ENCODE results near the gene USP34. TPM values are rescaled to one million over a fixed set of nuclear protein-coding genes. Genes with fewer than 3 reads are reported as not detected.
A peak's percentile ranks its signal among the peaks of the same experiment; 100 is the strongest.

The USP34 gene
- total and polyA plus RNA-seq, 2 experiments from 2014 or later: 81.8 to 157 TPM

DNA sequence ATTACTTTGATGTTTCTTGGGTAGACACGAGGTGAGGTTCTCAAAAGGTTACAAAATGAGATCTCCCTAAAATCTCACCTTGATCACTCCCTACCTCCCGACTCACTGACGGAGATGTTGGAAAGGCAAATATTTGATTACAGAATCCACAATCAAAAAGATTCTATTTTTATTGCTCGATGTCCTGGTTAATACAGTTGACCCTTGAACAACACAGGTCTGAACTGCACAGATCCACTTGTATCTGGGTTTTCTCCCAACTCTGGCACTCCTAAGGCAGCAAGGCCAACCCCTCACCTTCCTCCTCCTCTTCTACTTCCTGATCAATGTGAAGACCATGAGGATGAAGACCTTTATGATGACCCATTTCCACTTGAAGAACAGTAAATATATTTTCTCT, 183.6 kb downstream of the USP34 start:
- Mint-ChIP-seq H3K27ac (peak overlapping the region; percentile 22; the same call in 1 of the 2 replicates), H3K36me3 (ENCODE audit: low read depth) (peaks cover 17% of the 10 kb centered on the region; the same call in 1 of the 3 replicates), H3K4me1 (no peaks in the 10 kb centered on the region), H3K9me3 (no peaks in the 10 kb centered on the region), H3K27me3 (ENCODE audit: insufficient read depth, low read depth, poor library complexity) (peaks cover 2% of the 10 kb centered on the region), H3K4me3 (no peak overlapping the region)
- H2AFZ ChIP-seq: no peak overlapping the region
- H3K36me3 ChIP-seq (ENCODE audit: insufficient read depth): peaks cover 11% of the 10 kb centered on the region; the same call in 1 of the 2 replicates
- no peaks in the 10 kb centered on the region for H3K9me2 ChIP-seq (ENCODE audit: insufficient read depth)
- TF ChIP-seq, protein P1, sequence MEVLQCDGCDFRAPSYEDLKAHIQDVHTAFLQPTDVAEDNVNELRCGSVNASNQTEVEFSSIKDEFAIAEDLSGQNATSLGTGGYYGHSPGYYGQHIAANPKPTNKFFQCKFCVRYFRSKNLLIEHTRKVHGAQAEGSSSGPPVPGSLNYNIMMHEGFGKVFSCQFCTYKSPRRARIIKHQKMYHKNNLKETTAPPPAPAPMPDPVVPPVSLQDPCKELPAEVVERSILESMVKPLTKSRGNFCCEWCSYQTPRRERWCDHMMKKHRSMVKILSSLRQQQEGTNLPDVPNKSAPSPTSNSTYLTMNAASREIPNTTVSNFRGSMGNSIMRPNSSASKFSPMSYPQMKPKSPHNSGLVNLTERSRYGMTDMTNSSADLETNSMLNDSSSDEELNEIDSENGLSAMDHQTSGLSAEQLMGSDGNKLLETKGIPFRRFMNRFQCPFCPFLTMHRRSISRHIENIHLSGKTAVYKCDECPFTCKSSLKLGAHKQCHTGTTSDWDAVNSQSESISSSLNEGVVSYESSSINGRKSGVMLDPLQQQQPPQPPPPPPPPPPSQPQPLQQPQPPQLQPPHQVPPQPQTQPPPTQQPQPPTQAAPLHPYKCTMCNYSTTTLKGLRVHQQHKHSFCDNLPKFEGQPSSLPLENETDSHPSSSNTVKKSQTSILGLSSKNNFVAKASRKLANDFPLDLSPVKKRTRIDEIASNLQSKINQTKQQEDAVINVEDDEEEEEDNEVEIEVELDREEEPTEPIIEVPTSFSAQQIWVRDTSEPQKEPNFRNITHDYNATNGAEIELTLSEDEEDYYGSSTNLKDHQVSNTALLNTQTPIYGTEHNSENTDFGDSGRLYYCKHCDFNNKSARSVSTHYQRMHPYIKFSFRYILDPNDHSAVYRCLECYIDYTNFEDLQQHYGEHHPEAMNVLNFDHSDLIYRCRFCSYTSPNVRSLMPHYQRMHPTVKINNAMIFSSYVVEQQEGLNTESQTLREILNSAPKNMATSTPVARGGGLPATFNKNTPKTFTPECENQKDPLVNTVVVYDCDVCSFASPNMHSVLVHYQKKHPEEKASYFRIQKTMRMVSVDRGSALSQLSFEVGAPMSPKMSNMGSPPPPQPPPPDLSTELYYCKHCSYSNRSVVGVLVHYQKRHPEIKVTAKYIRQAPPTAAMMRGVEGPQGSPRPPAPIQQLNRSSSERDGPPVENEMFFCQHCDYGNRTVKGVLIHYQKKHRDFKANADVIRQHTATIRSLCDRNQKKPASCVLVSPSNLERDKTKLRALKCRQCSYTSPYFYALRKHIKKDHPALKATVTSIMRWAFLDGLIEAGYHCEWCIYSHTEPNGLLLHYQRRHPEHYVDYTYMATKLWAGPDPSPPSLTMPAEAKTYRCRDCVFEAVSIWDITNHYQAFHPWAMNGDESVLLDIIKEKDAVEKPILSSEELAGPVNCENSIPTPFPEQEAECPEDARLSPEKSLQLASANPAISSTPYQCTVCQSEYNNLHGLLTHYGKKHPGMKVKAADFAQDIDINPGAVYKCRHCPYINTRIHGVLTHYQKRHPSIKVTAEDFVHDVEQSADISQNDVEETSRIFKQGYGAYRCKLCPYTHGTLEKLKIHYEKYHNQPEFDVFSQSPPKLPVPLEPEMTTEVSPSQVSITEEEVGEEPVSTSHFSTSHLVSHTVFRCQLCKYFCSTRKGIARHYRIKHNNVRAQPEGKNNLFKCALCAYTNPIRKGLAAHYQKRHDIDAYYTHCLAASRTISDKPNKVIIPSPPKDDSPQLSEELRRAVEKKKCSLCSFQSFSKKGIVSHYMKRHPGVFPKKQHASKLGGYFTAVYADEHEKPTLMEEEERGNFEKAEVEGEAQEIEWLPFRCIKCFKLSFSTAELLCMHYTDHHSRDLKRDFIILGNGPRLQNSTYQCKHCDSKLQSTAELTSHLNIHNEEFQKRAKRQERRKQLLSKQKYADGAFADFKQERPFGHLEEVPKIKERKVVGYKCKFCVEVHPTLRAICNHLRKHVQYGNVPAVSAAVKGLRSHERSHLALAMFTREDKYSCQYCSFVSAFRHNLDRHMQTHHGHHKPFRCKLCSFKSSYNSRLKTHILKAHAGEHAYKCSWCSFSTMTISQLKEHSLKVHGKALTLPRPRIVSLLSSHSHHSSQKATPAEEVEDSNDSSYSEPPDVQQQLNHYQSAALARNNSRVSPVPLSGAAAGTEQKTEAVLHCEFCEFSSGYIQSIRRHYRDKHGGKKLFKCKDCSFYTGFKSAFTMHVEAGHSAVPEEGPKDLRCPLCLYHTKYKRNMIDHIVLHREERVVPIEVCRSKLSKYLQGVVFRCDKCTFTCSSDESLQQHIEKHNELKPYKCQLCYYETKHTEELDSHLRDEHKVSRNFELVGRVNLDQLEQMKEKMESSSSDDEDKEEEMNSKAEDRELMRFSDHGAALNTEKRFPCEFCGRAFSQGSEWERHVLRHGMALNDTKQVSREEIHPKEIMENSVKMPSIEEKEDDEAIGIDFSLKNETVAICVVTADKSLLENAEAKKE (CRISPR knock-in tag; IDR thresholded peaks at IDR 0.05): no peak
- TF ChIP-seq CREB1 (CRISPR knock-in tag; IDR thresholded peaks at IDR 0.05; ENCODE audit: low read depth) (no peak), ZNF114 (CRISPR knock-in tag; IDR thresholded peaks at IDR 0.05) (no peak), EZH2 (IDR thresholded peaks at IDR 0.05; ENCODE audit: low read depth, unreplicated experiment) (no peak), POLR2AphosphoS5 (IDR thresholded peaks at IDR 0.05; ENCODE audit: low read depth) (no peak), JUNB (IDR thresholded peaks at IDR 0.05; ENCODE audit: unreplicated experiment) (no peak), NANOG (IDR thresholded peaks at IDR 0.05; ENCODE audit: borderline replicate concordance) (no peak), STAT1 (IDR thresholded peaks at IDR 0.05; ENCODE audit: unreplicated experiment) (no peak), ZNF331 (CRISPR knock-in tag; IDR thresholded peaks at IDR 0.05; ENCODE audit: low read depth) (no peak), EZH2phosphoT487 (IDR thresholded peaks at IDR 0.05; ENCODE audit: unreplicated experiment) (no peak)
- TF ChIP-seq, protein P2, sequence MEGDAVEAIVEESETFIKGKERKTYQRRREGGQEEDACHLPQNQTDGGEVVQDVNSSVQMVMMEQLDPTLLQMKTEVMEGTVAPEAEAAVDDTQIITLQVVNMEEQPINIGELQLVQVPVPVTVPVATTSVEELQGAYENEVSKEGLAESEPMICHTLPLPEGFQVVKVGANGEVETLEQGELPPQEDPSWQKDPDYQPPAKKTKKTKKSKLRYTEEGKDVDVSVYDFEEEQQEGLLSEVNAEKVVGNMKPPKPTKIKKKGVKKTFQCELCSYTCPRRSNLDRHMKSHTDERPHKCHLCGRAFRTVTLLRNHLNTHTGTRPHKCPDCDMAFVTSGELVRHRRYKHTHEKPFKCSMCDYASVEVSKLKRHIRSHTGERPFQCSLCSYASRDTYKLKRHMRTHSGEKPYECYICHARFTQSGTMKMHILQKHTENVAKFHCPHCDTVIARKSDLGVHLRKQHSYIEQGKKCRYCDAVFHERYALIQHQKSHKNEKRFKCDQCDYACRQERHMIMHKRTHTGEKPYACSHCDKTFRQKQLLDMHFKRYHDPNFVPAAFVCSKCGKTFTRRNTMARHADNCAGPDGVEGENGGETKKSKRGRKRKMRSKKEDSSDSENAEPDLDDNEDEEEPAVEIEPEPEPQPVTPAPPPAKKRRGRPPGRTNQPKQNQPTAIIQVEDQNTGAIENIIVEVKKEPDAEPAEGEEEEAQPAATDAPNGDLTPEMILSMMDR (conservative IDR thresholded peaks at IDR 0.05; ENCODE audit: low read depth in 2 of 2): no peak
- TF ChIP-seq, protein P3, sequence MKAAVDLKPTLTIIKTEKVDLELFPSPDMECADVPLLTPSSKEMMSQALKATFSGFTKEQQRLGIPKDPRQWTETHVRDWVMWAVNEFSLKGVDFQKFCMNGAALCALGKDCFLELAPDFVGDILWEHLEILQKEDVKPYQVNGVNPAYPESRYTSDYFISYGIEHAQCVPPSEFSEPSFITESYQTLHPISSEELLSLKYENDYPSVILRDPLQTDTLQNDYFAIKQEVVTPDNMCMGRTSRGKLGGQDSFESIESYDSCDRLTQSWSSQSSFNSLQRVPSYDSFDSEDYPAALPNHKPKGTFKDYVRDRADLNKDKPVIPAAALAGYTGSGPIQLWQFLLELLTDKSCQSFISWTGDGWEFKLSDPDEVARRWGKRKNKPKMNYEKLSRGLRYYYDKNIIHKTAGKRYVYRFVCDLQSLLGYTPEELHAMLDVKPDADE (IDR thresholded peaks at IDR 0.05): no peak
- TF ChIP-seq, protein P4, sequence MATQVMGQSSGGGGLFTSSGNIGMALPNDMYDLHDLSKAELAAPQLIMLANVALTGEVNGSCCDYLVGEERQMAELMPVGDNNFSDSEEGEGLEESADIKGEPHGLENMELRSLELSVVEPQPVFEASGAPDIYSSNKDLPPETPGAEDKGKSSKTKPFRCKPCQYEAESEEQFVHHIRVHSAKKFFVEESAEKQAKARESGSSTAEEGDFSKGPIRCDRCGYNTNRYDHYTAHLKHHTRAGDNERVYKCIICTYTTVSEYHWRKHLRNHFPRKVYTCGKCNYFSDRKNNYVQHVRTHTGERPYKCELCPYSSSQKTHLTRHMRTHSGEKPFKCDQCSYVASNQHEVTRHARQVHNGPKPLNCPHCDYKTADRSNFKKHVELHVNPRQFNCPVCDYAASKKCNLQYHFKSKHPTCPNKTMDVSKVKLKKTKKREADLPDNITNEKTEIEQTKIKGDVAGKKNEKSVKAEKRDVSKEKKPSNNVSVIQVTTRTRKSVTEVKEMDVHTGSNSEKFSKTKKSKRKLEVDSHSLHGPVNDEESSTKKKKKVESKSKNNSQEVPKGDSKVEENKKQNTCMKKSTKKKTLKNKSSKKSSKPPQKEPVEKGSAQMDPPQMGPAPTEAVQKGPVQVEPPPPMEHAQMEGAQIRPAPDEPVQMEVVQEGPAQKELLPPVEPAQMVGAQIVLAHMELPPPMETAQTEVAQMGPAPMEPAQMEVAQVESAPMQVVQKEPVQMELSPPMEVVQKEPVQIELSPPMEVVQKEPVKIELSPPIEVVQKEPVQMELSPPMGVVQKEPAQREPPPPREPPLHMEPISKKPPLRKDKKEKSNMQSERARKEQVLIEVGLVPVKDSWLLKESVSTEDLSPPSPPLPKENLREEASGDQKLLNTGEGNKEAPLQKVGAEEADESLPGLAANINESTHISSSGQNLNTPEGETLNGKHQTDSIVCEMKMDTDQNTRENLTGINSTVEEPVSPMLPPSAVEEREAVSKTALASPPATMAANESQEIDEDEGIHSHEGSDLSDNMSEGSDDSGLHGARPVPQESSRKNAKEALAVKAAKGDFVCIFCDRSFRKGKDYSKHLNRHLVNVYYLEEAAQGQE (IDR thresholded peaks at IDR 0.05; ENCODE audit: unreplicated experiment): no peak
- H4K20me1 ChIP-seq (replicated peaks; ENCODE audit: insufficient read depth): no peaks in the 10 kb centered on the region; the same call in 1 of the 2 replicates
- H3K4me2 ChIP-seq: no peak overlapping the region
- no peak overlapping the region for H3K4me3 ChIP-seq
- no peaks in the 10 kb centered on the region for H3K79me2 ChIP-seq (replicated peaks; ENCODE audit: insufficient read depth)
- no peaks in the 10 kb centered on the region for H3F3A ChIP-seq (replicated peaks; ENCODE audit: low read depth)
- ATAC-seq (no peak), DNase-seq (ENCODE audit: low spot score) (no peak)
- no peak overlapping the region for H3K27ac ChIP-seq (ENCODE audit: low read depth)
- no peaks in the 10 kb centered on the region for H3K4me1 ChIP-seq (ENCODE audit: insufficient read depth)
- H3K27me3 ChIP-seq (ENCODE audit: insufficient read depth): no peaks in the 10 kb centered on the region
